AG10803 (cell line): ENCODE results near the gene GPR153.

Experiments
- DNase-seq: peaks from one replicate; pipeline ENCODE4 v3.0.0; 2010; ENCODE audit warnings: low read depth
- H3K4me3 ChIP-seq: 2 replicates; pipeline ENCODE4 v1.5.1; 2011; ENCODE audit warnings: mild to moderate bottlenecking, low read length, control low read depth
- TF ChIP-seq, protein P1 (sequence below): conservative IDR thresholded peaks from 2 replicates; pipeline ENCODE4 v1.5.1; 2011; ENCODE audit warnings: mild to moderate bottlenecking, low read length, control low read depth, inconsistent platforms

GPR153 gene

DNA sequence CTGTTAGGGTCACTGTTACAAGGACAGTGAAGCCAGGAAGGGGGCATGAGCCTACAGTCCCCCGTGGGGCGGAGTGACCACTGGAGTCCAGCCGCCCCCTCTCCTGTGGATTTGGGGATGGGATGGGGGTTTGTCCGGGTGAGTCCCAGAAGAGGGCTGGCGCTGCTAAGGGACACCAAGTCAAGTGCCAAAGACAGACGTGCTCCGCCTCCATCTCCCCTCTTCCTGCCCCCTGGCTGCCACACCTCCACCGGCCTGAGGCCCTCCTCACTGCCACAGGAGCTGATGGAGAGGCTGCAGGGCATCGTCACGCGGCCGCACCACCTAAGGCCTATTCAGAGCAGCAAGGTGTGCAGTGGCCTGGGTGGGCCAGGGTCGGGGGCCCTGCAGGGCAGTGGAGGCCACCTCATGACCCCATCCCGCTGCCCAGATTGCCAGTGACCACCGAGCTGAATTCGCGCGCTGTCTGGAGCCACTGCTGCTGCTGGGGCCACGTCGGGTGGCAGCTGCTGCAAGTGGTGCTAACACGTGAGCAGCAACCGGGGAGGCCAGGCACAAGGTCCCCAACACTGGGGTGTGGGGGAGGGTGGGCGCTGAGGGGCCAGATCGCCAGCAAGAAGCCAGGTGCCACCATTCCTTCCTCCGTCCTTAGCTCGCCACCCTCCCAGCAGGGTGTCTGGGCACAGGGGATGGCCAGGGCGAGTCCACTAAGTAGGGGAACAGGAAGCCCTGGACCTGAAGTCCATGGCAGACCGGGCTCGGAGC lies 50.1 kb downstream of the GPR153 start:
- TF ChIP-seq, protein P1, sequence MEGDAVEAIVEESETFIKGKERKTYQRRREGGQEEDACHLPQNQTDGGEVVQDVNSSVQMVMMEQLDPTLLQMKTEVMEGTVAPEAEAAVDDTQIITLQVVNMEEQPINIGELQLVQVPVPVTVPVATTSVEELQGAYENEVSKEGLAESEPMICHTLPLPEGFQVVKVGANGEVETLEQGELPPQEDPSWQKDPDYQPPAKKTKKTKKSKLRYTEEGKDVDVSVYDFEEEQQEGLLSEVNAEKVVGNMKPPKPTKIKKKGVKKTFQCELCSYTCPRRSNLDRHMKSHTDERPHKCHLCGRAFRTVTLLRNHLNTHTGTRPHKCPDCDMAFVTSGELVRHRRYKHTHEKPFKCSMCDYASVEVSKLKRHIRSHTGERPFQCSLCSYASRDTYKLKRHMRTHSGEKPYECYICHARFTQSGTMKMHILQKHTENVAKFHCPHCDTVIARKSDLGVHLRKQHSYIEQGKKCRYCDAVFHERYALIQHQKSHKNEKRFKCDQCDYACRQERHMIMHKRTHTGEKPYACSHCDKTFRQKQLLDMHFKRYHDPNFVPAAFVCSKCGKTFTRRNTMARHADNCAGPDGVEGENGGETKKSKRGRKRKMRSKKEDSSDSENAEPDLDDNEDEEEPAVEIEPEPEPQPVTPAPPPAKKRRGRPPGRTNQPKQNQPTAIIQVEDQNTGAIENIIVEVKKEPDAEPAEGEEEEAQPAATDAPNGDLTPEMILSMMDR, result no peak
- H3K4me3 ChIP-seq, result no peak overlapping the region
- DNase-seq, result no peak

DNA sequence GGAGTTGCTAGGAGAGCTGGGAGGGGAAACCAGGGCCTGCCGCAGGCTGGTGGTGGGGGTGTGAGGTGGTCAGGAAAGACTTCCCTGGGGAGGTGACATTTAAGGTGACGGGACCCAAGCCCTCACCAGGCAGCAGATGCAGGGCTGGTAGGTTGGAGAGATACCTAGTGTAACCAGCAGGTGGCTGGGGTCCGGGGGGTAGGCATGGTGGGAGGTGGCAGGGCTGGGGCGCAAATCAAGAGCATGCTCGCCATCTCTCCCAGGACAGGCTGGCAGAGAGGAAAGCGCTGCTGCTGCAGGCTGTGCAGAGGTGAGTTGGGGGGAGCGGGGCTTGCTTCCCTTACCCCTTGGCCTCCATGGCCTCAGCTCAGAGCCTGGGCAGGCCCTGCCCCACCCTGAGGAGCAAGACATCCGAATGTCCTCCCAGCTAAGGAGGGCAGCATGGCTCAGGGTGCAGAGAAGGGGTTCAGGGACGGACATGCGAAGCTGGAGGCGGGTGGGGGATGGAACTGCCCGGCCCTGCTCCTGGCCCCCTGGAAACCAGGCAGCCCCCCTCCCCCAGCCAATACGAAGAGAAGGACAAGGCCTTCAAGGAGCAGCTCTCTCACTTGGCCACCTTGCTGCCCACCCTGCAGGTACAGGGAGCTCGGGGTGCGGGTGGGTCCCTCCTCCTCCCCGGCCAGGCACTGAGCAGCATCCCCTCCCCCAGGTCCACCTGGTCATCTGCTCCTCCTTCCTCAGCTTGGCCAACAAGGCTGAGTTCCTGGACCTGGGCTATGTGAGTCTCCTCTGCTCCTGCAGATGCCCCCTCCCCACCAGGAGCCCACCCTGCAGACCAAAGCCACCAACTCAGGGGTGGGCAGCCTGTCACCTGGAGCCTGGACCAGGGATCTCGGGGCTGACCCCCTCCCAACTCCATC lies 51.0 kb downstream of the GPR153 start:
- peak overlapping the region; percentile 27 for H3K4me3 ChIP-seq
- TF ChIP-seq, protein P1, result 0 out of 2 replicates have a peak, but pooled peaks have one; percentile 3
- no peak for DNase-seq

DNA sequence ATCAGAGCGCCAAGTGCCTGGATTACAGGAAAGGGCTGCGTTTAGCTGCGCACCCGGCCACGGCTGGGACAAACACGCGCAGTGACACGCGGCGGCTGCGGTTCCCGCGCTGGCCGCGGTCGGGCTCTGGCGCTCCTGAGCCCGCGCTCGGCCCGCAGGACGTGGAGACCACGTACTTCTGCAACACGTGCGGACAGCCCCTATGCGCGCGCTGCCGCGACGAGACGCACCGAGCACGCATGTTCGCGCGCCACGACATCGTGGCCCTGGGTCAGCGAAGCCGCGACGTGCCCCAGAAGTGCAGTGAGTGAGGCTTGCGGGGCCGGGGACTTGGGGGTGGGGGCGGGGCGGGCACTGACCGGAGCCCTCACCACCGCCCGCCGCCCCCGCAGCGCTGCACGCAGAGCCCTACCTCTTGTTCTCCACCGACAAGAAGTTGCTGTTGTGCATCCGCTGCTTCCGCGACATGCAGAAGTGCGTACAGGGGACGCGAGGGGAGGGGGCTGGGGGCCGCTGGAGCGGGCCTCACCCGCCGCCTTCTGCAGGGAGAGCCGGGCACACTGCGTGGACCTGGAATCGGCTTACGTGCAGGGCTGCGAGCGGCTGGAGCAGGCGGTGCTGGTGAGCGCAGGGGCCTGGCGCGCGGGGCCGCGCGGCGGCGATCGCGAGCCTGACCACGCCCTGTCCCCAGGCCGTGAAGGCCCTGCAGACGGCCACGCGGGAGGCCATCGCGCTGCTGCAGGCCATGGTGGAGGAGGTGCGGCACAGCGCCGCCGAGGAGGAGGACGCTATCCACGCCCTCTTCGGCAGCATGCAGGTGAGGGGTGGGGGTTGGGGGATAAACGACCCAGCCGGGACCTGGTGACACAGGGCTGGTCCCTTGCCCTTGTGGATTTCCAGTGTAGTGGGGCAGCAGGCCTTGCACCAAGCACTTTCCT lies 51.9 kb downstream of the GPR153 start:
- TF ChIP-seq, protein P1, result peak; percentile 44
- DNase-seq, result peak; percentile 55
- peak overlapping the region; percentile 48 for H3K4me3 ChIP-seq

DNA sequence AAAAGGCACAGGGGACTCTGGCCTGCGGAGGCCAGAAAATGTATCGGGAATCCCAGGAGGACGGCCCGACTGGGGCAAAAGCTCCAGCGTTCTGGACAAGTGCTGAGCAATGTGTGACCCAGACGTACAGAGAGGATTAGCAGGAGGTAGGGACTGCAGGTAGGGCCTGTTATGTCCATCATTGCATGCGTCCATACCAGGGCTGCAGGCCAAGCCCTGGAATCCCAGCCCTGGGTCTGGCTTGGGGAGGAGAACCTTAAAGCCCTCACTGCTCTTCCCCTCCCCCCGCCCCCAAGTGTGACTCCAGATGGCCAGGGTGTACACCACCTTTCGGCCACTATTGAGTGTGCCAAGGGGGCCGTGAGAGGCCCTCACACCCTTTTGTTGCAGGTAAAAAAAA lies 53.0 kb downstream of the GPR153 start:
- no peak for DNase-seq
- TF ChIP-seq, protein P1, result no peak
- H3K4me3 ChIP-seq, result no peak overlapping the region

DNA sequence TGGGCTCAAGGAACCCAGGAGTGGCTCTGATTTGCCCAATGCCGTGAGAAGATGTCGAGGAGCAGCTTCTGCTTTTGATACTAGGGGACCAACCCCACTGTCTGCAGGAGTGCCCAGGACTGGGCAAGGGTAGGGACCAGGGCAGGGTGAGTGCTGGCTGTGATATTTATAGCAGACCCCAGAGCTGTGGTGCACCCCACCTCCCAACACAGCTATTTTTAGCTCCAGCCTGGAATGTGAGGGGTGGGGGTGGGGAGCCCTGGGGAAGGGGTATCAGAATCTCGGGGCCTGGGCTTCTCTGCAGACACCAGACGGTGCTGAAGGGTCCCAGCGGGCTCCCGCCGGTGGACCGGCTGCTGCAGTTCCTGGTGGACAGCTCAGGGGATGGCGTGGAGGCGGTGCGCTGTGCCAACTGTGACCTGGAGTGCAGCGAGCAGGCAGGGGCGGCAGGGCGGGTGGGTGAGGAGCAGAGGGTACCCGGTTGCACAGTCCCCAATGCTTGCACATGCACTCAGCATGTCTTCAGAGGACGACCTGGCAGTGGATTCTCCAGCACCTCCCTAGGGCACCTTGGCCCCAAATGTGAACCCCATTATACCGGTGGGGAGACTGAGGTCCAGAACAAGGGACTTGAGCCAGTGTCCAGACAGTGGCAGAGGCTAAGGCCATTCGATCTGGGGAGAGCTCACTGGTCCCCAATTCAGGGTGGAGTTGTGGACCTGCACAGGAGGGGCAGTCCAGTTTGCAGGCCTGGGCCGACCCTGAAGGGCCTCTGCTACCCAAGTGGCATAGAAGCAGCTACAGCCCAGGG lies 53.6 kb downstream of the GPR153 start:
- no peak for DNase-seq
- TF ChIP-seq, protein P1, result no peak
- no peak overlapping the region for H3K4me3 ChIP-seq

DNA sequence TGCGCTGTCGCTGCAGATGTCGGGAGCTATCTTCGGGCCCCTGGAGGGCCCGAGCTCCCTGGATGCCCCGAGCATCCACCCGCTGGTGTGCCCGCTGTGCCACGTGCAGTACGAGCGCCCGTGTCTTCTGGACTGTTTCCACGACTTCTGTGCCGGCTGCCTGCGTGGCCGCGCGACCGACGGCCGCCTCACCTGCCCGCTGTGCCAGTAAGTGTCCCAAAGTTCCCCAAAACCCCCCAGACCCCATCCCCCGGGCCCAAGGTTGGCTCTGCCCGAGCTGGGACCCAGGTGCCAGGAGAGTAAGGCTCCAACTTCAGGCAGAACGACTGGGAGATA lies 54.4 kb downstream of the GPR153 start:
- TF ChIP-seq, protein P1, result no peak
- peak overlapping the region; percentile 54 for H3K4me3 ChIP-seq
- DNase-seq, result no peak
